ENCODE results near the gene FAM131C. TPM values are rescaled to one million over a fixed set of nuclear protein-coding genes. Genes with fewer than 3 reads are reported as not detected.
A peak's percentile ranks its signal among the peaks of the same experiment; 100 is the strongest.
"Not testable (repeated sequence)": the region's sequence is repeated elsewhere in the genome, so short reads cannot be mapped to it uniquely, and the experiment has no call there.

Gene FAM131C
- total RNA-seq, 1 donor: 0.36 TPM

DNA sequence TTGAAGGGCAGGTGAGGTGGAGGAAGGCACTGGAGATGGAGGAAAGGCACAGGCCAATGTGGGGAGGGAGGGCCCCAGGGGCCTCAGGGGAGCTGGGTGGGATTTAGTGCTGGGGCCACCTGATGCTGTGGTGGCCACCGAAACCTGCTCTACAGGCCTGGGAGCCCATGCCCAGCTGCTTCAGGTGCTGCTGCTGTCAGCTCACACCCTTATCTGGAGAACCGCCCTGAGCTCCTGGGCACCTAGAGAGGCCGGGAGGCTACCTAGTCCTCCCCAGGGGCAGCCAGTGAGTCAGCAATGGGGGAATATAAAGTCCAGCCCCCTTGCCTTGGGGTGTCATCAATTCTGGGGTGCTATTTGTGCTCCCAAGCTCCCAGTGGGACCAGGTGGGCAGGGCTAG is 12.2 kb downstream of the FAM131C start:
- H4K20me1 ChIP-seq (ENCODE audit: insufficient read depth, low read length): no peaks in the 10 kb centered on the region
- H3K4me1 ChIP-seq (ENCODE audit: insufficient read depth, low read length): no peaks in the 10 kb centered on the region
- no peak overlapping the region for H3K4me3 ChIP-seq (ENCODE audit: insufficient read depth, low read length)
- no peak overlapping the region for H3K4me2 ChIP-seq (ENCODE audit: insufficient read depth, low read length)
- no peaks in the 10 kb centered on the region for H3K36me3 ChIP-seq (ENCODE audit: insufficient read depth, low read length)
- TF ChIP-seq, protein P1, sequence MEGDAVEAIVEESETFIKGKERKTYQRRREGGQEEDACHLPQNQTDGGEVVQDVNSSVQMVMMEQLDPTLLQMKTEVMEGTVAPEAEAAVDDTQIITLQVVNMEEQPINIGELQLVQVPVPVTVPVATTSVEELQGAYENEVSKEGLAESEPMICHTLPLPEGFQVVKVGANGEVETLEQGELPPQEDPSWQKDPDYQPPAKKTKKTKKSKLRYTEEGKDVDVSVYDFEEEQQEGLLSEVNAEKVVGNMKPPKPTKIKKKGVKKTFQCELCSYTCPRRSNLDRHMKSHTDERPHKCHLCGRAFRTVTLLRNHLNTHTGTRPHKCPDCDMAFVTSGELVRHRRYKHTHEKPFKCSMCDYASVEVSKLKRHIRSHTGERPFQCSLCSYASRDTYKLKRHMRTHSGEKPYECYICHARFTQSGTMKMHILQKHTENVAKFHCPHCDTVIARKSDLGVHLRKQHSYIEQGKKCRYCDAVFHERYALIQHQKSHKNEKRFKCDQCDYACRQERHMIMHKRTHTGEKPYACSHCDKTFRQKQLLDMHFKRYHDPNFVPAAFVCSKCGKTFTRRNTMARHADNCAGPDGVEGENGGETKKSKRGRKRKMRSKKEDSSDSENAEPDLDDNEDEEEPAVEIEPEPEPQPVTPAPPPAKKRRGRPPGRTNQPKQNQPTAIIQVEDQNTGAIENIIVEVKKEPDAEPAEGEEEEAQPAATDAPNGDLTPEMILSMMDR (IDR thresholded peaks at IDR 0.05; ENCODE audit: extremely low read depth, low read depth, low read length): no peak
- H3K9me3 ChIP-seq (ENCODE audit: low read depth, low read length): no peaks in the 10 kb centered on the region
- no peak overlapping the region for H3K27ac ChIP-seq (ENCODE audit: low read depth, low read length)
- H2AFZ ChIP-seq (ENCODE audit: low read length): no peak overlapping the region
- no peaks in the 10 kb centered on the region for H3K79me2 ChIP-seq (ENCODE audit: insufficient read depth, low read length)
- H3K27me3 ChIP-seq (ENCODE audit: insufficient read depth, low read length): peaks cover 2% of the 10 kb centered on the region
- DNase-seq (ENCODE audit: insufficient read length, low spot score, missing footprints): peak; percentile 49

DNA sequence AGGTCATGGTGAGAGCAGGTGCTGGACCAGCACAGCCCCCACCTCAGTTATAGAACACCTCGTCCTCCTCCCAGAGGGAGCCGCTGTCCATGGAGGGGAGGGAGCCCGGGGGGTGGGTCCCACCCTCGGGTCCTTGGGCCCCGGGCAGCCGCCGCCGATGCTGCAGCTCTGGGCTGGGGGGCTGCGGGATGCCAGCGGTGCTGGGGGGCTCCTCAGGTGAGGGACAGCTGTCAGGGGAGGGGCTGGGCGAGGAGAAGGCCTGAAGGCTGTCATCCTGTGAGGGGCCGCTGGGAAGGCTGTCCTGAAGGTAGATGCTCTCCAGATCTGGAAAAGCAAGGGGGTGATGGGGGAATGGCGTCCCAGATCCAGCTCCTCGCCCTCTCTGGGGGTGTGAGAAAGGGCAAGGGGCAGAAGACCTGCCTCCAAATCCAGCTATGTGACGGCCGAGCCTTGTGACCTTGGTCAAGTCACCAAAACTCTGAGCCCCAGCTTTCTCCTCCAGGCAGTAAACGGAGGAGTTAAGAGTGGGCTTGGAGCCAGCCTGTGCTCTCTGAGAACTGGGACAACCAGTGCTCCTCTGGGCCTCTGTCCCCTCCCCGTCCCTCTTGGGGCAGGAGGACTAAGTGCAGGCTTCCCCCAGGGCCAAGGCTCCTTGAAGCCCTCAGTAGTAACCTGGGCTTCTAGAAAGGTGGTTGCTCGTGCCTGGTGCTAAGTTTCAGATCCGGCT is 14.9 kb downstream of the FAM131C start:
- not testable (repeated sequence) for H3K79me2 ChIP-seq (ENCODE audit: insufficient read depth, low read length); H3K4me1 ChIP-seq (ENCODE audit: insufficient read depth, low read length); H3K36me3 ChIP-seq (ENCODE audit: insufficient read depth, low read length); H4K20me1 ChIP-seq (ENCODE audit: insufficient read depth, low read length); H3K27ac ChIP-seq (ENCODE audit: low read depth, low read length); H3K9me3 ChIP-seq (ENCODE audit: low read depth, low read length); H3K27me3 ChIP-seq (ENCODE audit: insufficient read depth, low read length); H2AFZ ChIP-seq (ENCODE audit: low read length); H3K4me3 ChIP-seq (ENCODE audit: insufficient read depth, low read length); H3K4me2 ChIP-seq (ENCODE audit: insufficient read depth, low read length)
- peak; percentile 85 for DNase-seq (ENCODE audit: insufficient read length, low spot score, missing footprints)

DNA sequence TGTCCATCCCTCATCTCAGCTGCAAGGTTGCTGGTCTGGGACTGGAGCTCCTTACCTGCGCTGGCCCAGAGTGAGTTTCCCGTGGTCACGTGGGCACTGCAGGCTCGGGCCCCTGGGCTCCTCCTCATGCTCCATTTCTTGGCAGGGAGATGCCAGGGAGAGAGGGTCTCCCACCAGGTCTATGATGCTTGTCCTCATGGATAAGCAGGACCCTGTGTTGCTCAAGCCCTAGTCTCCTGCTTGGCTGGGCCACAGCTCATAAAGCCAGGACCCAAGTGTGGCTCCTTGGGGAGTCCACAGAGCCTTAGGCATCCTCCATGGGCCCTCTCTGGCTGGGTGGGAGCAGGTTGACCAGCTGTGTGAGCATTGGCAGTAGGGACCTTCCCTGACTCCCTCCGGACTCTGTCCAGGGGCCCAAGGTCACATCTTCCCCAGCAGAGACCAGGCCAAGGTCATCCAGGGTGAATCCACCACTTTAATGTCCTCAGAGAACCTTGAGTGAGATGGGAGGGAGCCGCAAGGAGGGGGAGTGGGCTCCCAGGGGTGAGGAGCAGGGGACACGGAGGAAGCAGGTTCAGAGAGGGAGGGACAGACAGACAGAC is 16.0 kb downstream of the FAM131C start:
- not testable (repeated sequence) for H3K27me3 ChIP-seq (ENCODE audit: insufficient read depth, low read length); H3K4me3 ChIP-seq (ENCODE audit: insufficient read depth, low read length); H3K9me3 ChIP-seq (ENCODE audit: low read depth, low read length); H3K79me2 ChIP-seq (ENCODE audit: insufficient read depth, low read length); H3K4me1 ChIP-seq (ENCODE audit: insufficient read depth, low read length); H3K36me3 ChIP-seq (ENCODE audit: insufficient read depth, low read length); H4K20me1 ChIP-seq (ENCODE audit: insufficient read depth, low read length); H3K4me2 ChIP-seq (ENCODE audit: insufficient read depth, low read length); H2AFZ ChIP-seq (ENCODE audit: low read length); H3K27ac ChIP-seq (ENCODE audit: low read depth, low read length)
- DNase-seq (ENCODE audit: insufficient read length, low spot score, missing footprints): peak; percentile 51

DNA sequence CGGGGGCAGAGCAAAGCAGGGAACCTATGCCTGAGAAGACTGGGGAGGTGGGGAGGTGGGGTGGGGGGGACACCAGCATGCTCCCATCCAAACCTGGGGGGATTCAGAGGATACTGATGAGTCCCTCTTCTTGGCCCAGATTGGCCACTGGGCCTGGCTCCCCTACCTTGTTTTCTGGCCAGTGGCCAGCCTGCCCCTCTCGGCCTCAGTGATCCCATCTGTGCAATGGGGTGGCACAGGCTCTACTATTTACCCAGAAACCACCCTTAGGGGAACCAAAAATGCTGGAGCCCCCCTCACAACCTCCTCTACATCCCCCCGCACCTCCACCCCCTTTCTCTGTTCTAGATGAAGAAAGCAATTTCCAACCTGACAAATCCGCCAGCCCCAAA is 16.9 kb downstream of the FAM131C start:
- H3K4me3 ChIP-seq (ENCODE audit: insufficient read depth, low read length); H3K27me3 ChIP-seq (ENCODE audit: insufficient read depth, low read length); H3K4me2 ChIP-seq (ENCODE audit: insufficient read depth, low read length); H3K36me3 ChIP-seq (ENCODE audit: insufficient read depth, low read length); DNase-seq (ENCODE audit: insufficient read length, low spot score, missing footprints); H3K9me3 ChIP-seq (ENCODE audit: low read depth, low read length); H2AFZ ChIP-seq (ENCODE audit: low read length); H3K4me1 ChIP-seq (ENCODE audit: insufficient read depth, low read length); H3K79me2 ChIP-seq (ENCODE audit: insufficient read depth, low read length); H4K20me1 ChIP-seq (ENCODE audit: insufficient read depth, low read length); H3K27ac ChIP-seq (ENCODE audit: low read depth, low read length): not testable (repeated sequence)

DNA sequence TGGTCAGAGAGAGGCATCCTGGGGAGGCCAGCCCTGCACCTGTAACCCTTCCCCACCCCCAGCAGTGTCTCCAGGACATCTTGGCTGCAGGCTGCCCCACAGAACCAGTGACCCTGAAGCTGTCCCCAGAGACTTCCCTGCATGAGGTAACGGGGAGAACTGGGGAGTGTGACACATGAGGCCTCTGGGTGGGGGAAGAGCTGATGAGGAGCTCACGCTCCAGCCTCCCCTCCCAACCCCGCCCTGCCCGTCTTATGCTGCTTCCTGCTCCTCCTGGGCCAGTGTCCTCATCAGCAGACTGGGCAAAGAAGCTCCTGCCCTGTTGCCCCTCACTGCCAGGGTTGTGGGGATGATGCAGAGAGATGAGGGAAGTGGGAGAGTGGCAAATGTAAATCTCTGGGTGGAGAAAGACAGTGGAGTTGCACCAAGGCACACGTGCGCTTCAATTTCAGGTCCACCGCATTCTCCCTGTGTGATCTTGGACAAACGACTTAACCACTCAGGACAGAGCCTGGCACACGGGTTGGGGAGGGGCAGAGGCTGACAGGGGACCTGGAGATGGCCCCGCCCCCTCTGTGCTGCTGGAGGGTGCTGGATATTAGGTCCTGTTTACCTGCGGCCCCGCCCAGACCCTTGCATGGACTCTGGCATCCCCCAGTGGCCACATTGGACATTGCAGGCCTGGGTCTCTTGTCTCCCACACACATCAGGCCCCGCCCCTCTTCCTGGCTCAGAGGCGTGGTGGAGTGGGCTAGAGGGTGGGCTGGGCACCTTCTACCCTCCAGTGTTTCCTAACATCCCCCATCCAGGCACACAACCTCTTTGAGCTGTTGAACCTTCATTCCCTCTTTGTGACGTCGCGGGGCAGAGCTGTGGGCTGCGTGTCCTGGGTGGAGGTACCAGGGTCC is 17.6 kb downstream of the FAM131C start:
- H3K27me3 ChIP-seq (ENCODE audit: insufficient read depth, low read length): peaks cover 3% of the 10 kb centered on the region
- H3K36me3 ChIP-seq (ENCODE audit: insufficient read depth, low read length): no peaks in the 10 kb centered on the region
- H3K9me3 ChIP-seq (ENCODE audit: low read depth, low read length): no peaks in the 10 kb centered on the region
- no peaks in the 10 kb centered on the region for H3K79me2 ChIP-seq (ENCODE audit: insufficient read depth, low read length)
- H2AFZ ChIP-seq (ENCODE audit: low read length): no peak overlapping the region
- peak; percentile 98 for DNase-seq (ENCODE audit: insufficient read length, low spot score, missing footprints)
- TF ChIP-seq, protein P1 (IDR thresholded peaks at IDR 0.05; ENCODE audit: extremely low read depth, low read depth, low read length): peak; percentile 85
- H3K4me2 ChIP-seq (ENCODE audit: insufficient read depth, low read length): no peak overlapping the region
- H3K27ac ChIP-seq (ENCODE audit: low read depth, low read length): no peak overlapping the region
- no peaks in the 10 kb centered on the region for H3K4me1 ChIP-seq (ENCODE audit: insufficient read depth, low read length)
- H3K4me3 ChIP-seq (ENCODE audit: insufficient read depth, low read length): no peak overlapping the region
- no peaks in the 10 kb centered on the region for H4K20me1 ChIP-seq (ENCODE audit: insufficient read depth, low read length)

All from osteoblast (primary cell).